GM19455 (cell line): Measurements from ENCODE around the gene MBD3L5.
"Not testable (repeated sequence)": the region's sequence is repeated elsewhere in the genome, so short reads cannot be mapped to it uniquely, and the experiment has no call there.

Experiments used
- ATAC-seq: cut with Tn5 transposase; IDR thresholded peaks from one replicate; pipeline ENCODE4 v1.9.1; 2021; ENCODE audit not compliant: unreplicated experiment

Gene MBD3L5

GRCh38 chr19:7030278-7030677 is at the start of gene MBD3L5:
MBD3L5 (plus strand) TSS chr19:7030578; CDS start chr19:7030612, 34 bp downstream.
- not testable (repeated sequence) for ATAC-seq

DNA sequence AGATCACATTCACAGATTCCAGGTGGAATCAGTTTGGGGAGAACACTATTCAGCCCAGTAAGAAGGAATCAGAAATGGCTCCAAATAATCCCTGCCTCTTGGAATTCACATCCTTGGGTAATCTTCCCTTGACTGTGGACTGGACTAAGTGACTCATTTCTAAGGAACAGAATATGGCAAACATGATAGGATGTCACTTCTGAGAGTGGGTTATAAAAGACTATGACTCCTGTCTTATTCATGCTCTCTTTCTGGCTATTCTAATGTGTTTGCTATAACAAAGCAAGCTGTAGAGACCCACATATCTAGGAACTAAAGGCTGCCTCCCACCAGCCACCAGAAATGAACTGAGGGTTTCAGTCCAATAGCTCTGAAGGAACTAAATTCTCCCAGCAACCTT is 46.9 kb upstream of the MBD3L5 start:
- ATAC-seq, result no peak

DNA sequence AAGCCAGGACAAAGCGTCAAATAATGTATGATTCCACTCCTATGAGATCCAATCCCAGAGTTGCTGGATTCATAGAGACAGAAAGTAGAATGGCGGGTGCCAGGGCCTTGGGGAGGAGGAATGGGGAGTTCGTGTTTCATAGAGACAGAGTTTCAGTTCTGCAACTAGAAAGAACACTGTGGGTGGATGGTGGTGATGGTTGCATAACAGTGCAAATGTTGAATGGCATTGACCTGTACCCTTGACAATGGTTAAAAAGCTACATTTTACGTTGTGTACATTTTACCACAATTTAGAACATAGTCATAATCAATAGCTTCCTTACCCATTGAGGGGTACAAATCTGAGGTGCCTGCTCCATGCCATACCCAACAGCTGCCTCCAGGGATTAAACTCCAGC is 42.5 kb upstream of the MBD3L5 start:
- ATAC-seq, result no peak

- no peak for ATAC-seq
These were observed 42.1 kb upstream of the MBD3L5 start for GRCh38 chr19:6988257-6988656.

DNA sequence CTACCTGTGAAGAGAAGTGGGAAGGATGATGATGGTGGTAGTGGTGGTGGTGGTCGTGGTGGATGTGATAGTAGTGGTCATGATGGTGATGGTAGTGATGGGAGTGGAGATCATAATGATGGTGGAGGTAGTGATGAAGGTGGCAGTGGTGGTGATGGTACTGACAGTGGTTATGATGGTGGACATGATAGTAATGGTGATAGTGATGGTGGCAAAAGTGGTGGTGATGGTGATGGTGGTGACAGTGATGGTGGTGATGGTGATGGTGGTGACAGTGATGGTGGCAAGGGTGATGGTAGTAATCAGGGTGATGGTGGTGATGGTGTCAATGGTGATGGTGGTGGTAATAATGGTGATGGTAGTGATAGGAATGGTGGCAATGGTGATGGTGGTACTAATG is 35.3 kb upstream of the MBD3L5 start:
- no peak for ATAC-seq

DNA sequence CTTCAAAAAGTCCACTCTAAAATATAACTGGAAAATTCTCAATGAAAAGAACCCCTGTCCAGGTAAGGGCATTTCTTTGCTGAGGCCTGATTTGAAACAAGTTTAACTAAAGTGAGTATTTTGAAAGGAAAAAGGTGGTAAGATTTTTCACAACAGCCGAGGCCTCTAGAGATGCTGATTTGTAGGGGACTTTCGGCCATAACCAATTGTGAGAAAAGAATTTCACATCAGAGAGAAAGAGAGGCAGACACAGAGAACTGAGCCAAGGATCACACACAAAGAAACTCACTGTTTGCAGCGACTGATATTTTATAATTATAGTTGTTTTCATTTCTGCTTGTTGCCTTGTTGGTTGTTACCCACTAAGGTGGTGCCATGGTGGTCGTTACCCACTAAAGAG is 33.6 kb upstream of the MBD3L5 start:
- ATAC-seq, result no peak

GRCh38 chr19:6997679-6998445 is 32.5 kb upstream of the MBD3L5 start:
- ATAC-seq, result no peak

- ATAC-seq, result no peak
These were observed 30.4 kb upstream of the MBD3L5 start for GRCh38 chr19:6999933-7000332.

DNA sequence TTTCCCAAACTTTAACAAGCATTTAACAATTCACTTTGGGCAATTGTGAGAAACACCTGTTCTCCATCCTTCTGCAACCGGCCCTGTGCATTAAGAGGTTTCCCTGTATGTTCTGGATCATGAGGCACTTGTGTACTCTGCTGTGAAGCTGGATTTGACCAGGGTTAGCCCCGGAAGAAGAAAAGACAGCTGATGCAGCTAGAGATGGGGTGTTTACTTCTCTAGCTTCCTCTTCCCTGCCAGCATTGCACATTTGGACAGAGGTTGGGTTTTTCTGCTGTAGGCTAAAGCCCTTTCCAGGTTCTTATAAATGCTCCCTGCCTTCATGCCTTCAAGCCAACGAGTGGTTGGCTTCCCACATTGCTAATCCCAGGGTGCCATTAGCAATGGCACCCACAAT is 30.0 kb upstream of the MBD3L5 start:
- ATAC-seq, result no peak

- no peak for ATAC-seq
These were observed 29.6 kb upstream of the MBD3L5 start for GRCh38 chr19:7000816-7001215.

DNA sequence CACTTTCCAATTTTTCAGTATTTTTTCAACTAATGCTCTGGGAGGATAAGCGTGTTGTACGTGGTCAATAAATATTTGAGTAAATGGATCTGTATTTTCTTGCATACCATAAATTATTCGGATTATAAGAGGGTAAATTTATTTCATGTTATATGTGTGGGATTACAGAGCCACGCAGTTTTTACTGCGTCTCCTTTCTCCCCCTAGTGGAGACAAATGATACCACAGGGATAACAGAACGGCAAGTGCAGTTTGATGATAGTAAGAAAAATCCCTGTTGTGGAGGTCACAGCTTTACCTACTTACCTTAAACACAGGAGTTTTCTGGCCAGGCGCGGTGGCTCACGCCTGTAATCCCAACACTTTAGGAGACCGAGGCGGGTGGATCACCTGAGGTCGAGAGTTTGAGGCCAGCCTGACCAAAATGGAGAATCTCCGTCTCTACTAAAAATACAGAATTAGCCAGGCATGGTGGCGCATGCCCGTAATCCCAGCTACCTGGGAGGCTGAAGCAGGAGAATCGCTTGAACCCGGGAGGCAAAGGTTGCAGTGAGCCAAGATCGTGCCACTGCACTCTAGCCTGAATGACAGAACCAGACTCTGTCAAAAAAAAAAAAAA is 26.0 kb upstream of the MBD3L5 start:
- no peak for ATAC-seq

DNA sequence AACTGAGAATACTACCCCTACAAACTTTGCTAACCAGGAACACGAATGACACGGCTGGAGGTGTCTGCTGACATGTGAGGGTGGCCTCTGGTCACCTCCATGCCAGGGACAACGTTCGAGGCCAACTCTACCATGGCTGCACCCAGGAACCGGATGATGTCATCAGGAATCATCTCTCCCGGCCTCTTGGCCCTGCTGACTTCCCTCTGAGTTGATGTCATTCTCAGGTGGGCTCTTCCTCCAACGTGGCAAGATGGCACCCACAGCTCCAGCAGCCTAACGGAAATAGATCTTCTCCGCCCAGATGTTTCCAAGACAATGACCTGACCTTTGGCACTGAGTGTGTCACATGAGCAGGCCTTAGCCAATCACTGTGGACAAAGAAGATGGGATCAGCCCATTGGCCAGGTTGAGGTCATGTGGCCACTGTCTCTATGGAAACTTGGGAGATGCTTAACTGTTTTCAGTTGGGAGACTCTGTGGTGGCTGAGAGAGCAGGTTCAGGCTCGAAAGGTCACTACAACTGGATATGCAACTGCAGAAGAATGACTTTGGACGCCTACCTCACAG is 24.2 kb upstream of the MBD3L5 start:
- ATAC-seq, result no peak

DNA sequence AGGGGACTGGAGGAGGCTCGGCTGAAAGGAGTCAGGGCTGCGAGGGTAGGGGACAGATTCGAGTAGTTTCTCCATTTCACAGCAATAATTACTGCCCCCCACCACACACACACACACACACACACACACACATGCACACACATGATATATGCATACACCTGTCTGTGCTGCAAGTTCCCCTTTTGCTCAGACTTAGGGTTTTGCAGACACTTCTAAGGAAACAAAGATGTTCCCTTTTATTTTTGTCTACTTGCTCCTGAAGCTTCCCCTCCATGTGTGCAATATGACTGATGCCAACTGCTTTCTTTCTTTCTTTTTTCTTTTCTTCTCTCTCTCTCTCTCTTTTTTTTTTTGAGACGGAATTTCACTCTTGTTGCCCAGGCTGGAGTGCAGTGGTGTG is 22.5 kb upstream of the MBD3L5 start:
- ATAC-seq, result no peak

DNA sequence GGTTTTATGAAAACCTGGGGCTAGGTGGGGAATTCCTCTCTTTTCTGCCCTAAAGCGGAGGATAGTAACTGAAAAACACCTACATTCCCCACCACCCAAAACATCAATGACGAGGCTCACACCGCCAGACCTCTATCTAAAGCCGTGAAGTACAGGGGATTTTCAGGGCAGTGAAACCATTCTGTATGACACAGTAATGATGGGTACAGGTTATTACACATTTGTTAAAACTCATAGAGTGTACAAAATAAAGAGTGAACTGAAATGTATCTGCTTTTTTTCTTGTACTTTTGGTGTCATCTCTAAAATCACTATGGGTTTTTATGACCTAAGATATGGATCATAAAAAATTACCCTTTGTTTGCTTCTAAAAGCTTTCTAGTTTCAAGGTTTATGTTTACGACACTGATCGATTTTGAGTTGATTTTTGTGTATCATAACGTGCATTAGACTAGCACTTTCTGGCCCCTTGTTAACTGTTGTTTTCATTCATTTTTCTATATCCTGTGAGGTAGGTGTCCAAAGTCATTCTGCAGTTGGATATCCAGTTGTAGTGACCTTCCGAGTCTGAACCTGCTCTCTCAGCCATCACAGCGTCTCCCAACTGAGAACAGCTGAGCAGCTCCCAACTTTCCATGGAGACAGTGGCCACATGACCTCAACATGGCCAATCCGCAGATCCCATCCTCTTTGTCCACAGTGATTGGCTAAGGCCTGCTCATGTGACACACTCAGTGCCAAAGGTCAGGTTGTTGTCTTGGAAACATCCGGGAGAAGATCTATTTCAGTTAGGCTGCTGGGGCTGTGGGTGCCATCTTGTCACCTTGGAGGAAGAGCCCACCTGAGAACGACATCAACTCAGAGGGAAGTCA is 19.4 kb upstream of the MBD3L5 start:
- no peak for ATAC-seq

- no peak for ATAC-seq
These were observed 16.7 kb upstream of the MBD3L5 start for GRCh38 chr19:7013678-7014077.

DNA sequence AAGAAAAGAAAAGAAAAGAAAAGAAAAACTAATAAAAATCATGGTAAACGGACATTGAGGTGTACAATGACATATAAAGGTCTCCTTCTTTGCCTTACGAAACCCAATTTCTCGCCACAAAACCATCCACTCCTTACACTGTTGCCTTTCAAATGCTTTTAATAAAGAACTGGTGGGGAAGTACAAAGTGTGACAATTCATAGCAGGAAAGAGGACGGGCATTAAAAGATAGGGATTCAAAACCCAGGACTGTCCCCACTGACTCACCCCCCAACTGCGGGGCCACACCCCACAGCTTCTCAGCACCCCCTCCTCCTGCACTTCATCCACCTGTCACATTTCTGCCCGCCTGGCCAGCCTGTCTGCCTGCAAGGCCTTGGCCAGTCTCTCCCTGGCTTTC is 11.6 kb upstream of the MBD3L5 start:
- no peak for ATAC-seq

DNA sequence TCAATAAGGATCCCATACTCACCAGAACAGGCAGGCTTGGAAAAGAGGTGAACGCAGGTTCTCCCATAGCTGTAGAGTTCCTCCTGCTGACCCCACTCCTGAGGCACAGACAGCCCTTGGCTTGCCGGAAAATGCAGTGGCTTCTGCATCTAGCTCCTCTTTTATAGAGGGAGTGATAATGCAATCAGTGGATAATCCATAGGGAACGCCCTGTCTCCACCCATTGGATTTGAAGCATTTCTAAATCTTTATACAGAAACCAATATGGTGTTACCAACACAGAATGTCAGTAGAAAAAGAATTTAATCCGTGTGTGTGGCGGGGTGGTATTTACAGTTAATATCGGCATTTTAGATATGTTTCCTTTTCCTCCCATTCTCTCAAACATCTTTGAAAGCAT is 9.0 kb upstream of the MBD3L5 start, which contains the start of gene MBD3L2B:
MBD3L2B (minus strand) TSS at position 101 of the 400 bp plus-strand sequence; CDS start at position 67, 34 bp downstream.
- ATAC-seq, result not testable (repeated sequence)

DNA sequence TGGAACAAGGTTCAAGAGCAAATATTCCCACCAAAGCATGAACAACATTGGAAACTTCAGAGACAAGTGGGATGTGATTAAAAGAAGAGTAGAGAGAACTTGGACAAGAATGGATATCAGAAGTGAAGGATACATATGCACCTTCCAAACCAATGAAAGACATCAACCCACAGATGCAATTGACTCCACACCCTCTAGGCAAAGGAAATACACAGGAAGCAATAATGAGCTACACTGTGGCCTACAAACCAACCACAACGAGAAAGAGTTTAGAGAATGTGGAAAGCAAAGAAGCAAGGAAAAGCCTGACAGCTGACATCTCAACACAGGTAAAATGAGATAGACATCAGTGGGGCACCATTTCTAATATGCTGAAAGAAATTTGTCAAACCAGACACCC is 1.6 kb upstream of the MBD3L5 start:
- ATAC-seq, result not testable (repeated sequence)

GRCh38 chr19:7040079-7040478 is 9.7 kb downstream of the MBD3L5 start, which contains the start of gene MBD3L4:
MBD3L4 (minus strand) TSS chr19:7040179; CDS start chr19:7040144, 35 bp downstream.
- ATAC-seq, result not testable (repeated sequence)

DNA sequence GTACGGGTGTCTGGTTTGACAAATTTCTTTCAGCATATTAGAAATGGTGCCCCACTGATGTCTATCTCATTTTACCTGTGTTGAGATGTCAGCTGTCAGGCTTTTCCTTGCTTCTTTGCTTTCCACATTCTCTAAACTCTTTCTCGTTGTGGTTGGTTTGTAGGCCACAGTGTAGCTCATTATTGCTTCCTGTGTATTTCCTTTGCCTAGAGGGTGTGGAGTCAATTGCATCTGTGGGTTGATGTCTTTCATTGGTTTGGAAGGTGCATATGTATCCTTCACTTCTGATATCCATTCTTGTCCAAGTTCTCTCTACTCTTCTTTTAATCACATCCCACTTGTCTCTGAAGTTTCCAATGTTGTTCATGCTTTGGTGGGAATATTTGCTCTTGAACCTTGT is 11.2 kb downstream of the MBD3L5 start:
- not testable (repeated sequence) for ATAC-seq

GRCh38 chr19:7049021-7049420 is 18.6 kb downstream of the MBD3L5 start, which contains the start of gene MBD3L2:
MBD3L2 (plus strand) TSS chr19:7049321; CDS start chr19:7049374, 53 bp downstream.
- not testable (repeated sequence) for ATAC-seq
